PC-9 (cell line): Measurements from ENCODE around the gene EIF4A3. TPM values are rescaled to one million over a fixed set of nuclear protein-coding genes. Genes with fewer than 3 reads are reported as not detected.

Experiments used
- BruUV-seq: library from RNA; stranded (reverse); fragments of 400-500 nt; replicated peaks from 2 replicates; lab custom pipeline; 2021; lab: Mats Ljungman, UMichigan
- CTCF ChIA-PET: fragments of 300-600 bp; sonication (Branson Sonifier 250); formaldehyde crosslinking; loops from one replicate; lab custom pipeline; 2022; ENCODE audit warnings: antibody characterized with exemption; lab: Charles Lee
- POLR2A ChIA-PET: fragments of 300-600 bp; sonication (Branson Sonifier 250); formaldehyde crosslinking; loops from one replicate; lab custom pipeline; 2022; ENCODE audit warnings: antibody characterized with exemption; ENCODE audit not compliant: unreplicated experiment; lab: Charles Lee
- DNase-seq, 2 experiments: peaks; one replicate each; pipeline versions ENCODE4 v3.0.0 to v3.0.0-alpha.2; 2015 to 2022; ENCODE audit warnings: mixed read lengths in 1 of 2
- H2AFZ ChIP-seq: fragments of 200-600 bp; sonication (generic); 2 replicates; pipeline ENCODE4 v1.8.1; 2017; ENCODE audit warnings: antibody characterized with exemption
- H3F3A ChIP-seq: fragments of 200-600 bp; sonication (generic); 2 replicates; pipeline ENCODE4 v1.8.1; 2017; ENCODE audit warnings: antibody characterized with exemption, mild to moderate bottlenecking, low read depth; ENCODE audit not compliant: insufficient read depth
- H3K27ac ChIP-seq: fragments of 200-600 bp; sonication (generic); 2 replicates; pipeline ENCODE4 v1.6.1; 2016; ENCODE audit warnings: mixed run types
- H3K27me3 ChIP-seq: fragments of 200-600 bp; sonication (generic); 2 replicates; pipeline ENCODE4 v1.6.1; 2016; ENCODE audit warnings: low read depth, mixed run types; ENCODE audit not compliant: insufficient read depth
- H3K36me3 ChIP-seq: fragments of 200-600 bp; sonication (generic); 2 replicates; pipeline ENCODE4 v1.6.1; 2016; ENCODE audit warnings: low read depth, mixed run types
- H3K4me1 ChIP-seq: fragments of 200-600 bp; sonication (generic); replicated peaks from 2 replicates; pipeline ENCODE4 v1.6.1; 2016; ENCODE audit warnings: mixed run types; ENCODE audit not compliant: insufficient read depth
- H3K4me2 ChIP-seq: fragments of 200-600 bp; sonication (generic); 2 replicates; pipeline ENCODE4 v1.6.1; 2017; ENCODE audit warnings: mixed run types
- H3K4me3 ChIP-seq: fragments of 200-600 bp; sonication (generic); 2 replicates; pipeline ENCODE4 v1.6.1; 2016; ENCODE audit warnings: mixed run types
- H3K79me2 ChIP-seq: fragments of 200-600 bp; sonication (generic); 2 replicates; pipeline ENCODE4 v1.6.1; 2017; ENCODE audit warnings: low read depth, mixed run types
- H3K9me2 ChIP-seq: fragments of 200-600 bp; sonication (generic); 2 replicates; pipeline ENCODE4 v1.8.1; 2017; ENCODE audit warnings: mild to moderate bottlenecking; ENCODE audit not compliant: insufficient read depth
- H3K9me3 ChIP-seq: fragments of 200-600 bp; sonication (generic); 2 replicates; pipeline ENCODE4 v1.8.1; 2016; ENCODE audit warnings: low read depth; ENCODE audit not compliant: insufficient read depth
- H4K20me1 ChIP-seq: fragments of 200-600 bp; sonication (generic); 2 replicates; pipeline ENCODE4 v1.8.1; 2017; ENCODE audit not compliant: insufficient read depth
- CTCF ChIP-seq: fragments of 200-600 bp; sonication (generic); conservative IDR thresholded peaks from 2 replicates; pipeline ENCODE4 v1.6.1; 2017; ENCODE audit warnings: mixed run types, antibody characterized with exemption, mild to moderate bottlenecking, moderate library complexity
- EZH2 ChIP-seq: fragments of 200-600 bp; sonication (generic); IDR thresholded peaks from 2 replicates; pipeline ENCODE4 v1.8.0; 2017; ENCODE audit warnings: antibody characterized with exemption, low read depth
- intact Hi-C: fragments of 100-400 bp; cut with micrococcal nuclease; formaldehyde crosslinking; loops from one replicate; pipeline ENCODE4 v1.10.0; 2022; ENCODE audit not compliant: unreplicated experiment
- total RNA-seq: library from RNA; stranded (reverse); gene quantifications from 2 replicates; pipeline ENCODE4 v1.2.3, GENCODE V29; 2021

Gene EIF4A3
- total RNA-seq, 1 experiment from 2014 or later = 114 TPM

- POLR2A ChIA-PET = interaction anchor here (0.6 to 0.7 kb wide), 3 partner anchors 20 to 37 kb away, joined by 4 to 7 read pairs (median 4); no protein-coding TSS in a partner anchor
- no peaks in the 10 kb centered on the region for H4K20me1 ChIP-seq
- no peaks in the 10 kb centered on the region for H3F3A ChIP-seq
- no peaks in the 10 kb centered on the region for H3K9me2 ChIP-seq
- intact Hi-C loops = no loop called here
- no peak for TF ChIP-seq CTCF
- TF ChIP-seq EZH2 = no peak
- no peak overlapping the region for H2AFZ ChIP-seq
- H3K4me1 ChIP-seq = no peaks in the 10 kb centered on the region
- CTCF ChIA-PET = no interaction called here
- DNase-seq = no peak
- no peaks in the 10 kb centered on the region for H3K36me3 ChIP-seq
- no peaks in the 10 kb centered on the region for H3K79me2 ChIP-seq
- H3K27me3 ChIP-seq = no peaks in the 10 kb centered on the region
- no TSS peak for BruUV-seq
- no peak overlapping the region for H3K27ac ChIP-seq
- H3K4me2 ChIP-seq = no peak overlapping the region
- no peak overlapping the region for H3K4me3 ChIP-seq
- no peaks in the 10 kb centered on the region for H3K9me3 ChIP-seq
Observed at GRCh38 chr17:80184423-80184714, 37.4 kb upstream of the EIF4A3 start.

DNA sequence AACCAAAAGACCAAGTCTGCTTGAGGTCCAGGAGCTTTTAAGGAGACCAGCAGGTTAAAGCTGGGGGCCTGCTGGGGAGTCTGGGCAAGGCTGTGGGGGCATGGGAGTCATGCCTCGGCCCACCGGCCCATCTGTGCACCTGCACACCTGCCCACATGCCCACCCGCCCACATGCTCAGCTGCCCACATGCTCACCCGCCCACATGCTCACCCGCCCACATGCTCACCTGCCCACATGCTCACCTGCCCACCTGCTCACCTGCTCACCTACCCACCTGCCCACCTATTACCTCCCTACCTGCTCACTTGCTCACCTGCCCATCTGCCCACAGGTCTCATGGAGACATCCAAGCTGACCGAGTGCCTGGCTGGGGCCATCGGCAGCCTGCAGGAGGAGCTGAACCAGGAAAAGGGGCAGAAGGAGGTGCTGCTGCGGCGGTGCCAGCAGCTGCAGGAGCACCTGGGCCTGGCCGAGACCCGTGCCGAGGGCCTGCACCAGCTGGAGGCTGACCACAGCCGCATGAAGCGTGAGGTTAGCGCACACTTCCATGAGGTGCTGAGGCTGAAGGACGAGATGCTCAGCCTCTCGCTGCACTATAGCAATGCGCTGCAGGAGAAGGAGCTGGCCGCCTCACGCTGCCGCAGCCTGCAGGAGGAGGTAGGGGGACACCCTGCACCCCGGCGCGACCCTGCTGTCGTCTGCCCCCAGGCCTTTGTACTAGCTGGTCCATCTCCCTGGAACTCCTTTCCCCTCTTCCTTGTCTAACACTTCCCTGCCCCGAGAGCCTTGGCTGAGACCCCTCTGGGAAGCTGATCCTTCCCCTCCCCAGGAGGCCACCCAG lies 36.9 kb upstream of the EIF4A3 start:
- Histone ChIP-seq H4K20me1 (no peaks in the 10 kb centered on the region), H2AFZ (no peak overlapping the region), H3K36me3 (no peaks in the 10 kb centered on the region), H3K27me3 (no peaks in the 10 kb centered on the region), H3K4me3 (no peak overlapping the region), H3F3A (no peaks in the 10 kb centered on the region), H3K27ac (no peak overlapping the region), H3K4me2 (no peak overlapping the region), H3K79me2 (no peaks in the 10 kb centered on the region), H3K9me2 (no peaks in the 10 kb centered on the region), H3K4me1 (no peaks in the 10 kb centered on the region), H3K9me3 (no peaks in the 10 kb centered on the region)
- DNase-seq = no peak
- no TSS peak for BruUV-seq
- CTCF ChIA-PET = interaction anchor here (0.6 kb wide), 1 partner anchor 333 kb away, joined by 3 read pairs; no protein-coding TSS in a partner anchor
- intact Hi-C loops = no loop called here
- TF ChIP-seq CTCF = no peak
- TF ChIP-seq EZH2 = no peak
- POLR2A ChIA-PET = interaction anchor here (0.6 to 0.7 kb wide), 2 partner anchors 20 to 36 kb away, joined by 4 to 7 read pairs; no protein-coding TSS in a partner anchor

DNA sequence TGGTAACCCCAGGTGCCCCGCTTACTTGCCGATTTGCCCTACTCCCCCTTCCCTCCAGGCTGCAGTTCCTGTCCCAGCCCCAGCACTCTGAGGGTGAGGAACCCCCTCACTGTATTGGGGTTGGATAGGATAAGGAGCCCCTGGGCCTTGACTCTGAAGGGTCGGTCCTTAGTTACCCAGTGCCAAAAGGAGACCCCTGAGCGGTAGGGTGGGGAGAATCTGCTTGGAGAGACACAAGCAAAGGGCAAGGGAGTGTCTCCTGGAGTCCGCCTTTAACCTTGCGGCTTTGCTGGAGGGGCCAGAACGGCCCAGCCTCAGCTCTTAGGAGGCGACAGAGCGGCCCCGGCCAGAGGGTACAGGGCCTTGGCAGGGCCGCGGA lies 35.9 kb upstream of the EIF4A3 start:
- no TSS peak for BruUV-seq
- no peaks in the 10 kb centered on the region for H4K20me1 ChIP-seq
- CTCF ChIA-PET = no interaction called here

More for the DNA sequence above, 35.9 kb upstream of the EIF4A3 start:
- intact Hi-C loops = no loop called here
- H3K27me3 ChIP-seq = no peaks in the 10 kb centered on the region
- H2AFZ ChIP-seq = no peak overlapping the region
- H3K9me2 ChIP-seq = no peaks in the 10 kb centered on the region
- no peaks in the 10 kb centered on the region for H3K4me1 ChIP-seq
- no peak for DNase-seq
- H3K9me3 ChIP-seq = no peaks in the 10 kb centered on the region
- no peak for TF ChIP-seq EZH2
- no peak for TF ChIP-seq CTCF
- no peak overlapping the region for H3K4me2 ChIP-seq
- H3K27ac ChIP-seq = no peak overlapping the region
- H3K4me3 ChIP-seq = no peak overlapping the region
- H3F3A ChIP-seq = no peaks in the 10 kb centered on the region
- no peaks in the 10 kb centered on the region for H3K79me2 ChIP-seq
- POLR2A ChIA-PET = no interaction called here
- H3K36me3 ChIP-seq = no peaks in the 10 kb centered on the region
